ENCODE results near the gene HRAS.

The HRAS gene

GRCh38 chr11:565921-566509 lies 30.6 kb upstream of the HRAS start:
- TF ChIP-seq CTCF (IDR thresholded peaks at IDR 0.05; ENCODE audit: insufficient read depth, low read depth, low read length, missing control alignments) = no peak
- no peak overlapping the region for H3K4me3 ChIP-seq (ENCODE audit: low read length)
- no peak for DNase-seq (ENCODE audit: low read depth)

- TF ChIP-seq CTCF (IDR thresholded peaks at IDR 0.05; ENCODE audit: insufficient read depth, low read depth, low read length, missing control alignments) = no peak
Measured at GRCh38 chr11:563812-564578, 28.6 kb upstream of the HRAS start.

GRCh38 chr11:563066-563811 lies 27.9 kb upstream of the HRAS start:
- no peak overlapping the region for H3K4me3 ChIP-seq (ENCODE audit: low read length)
- DNase-seq (ENCODE audit: low read depth) = no peak
- TF ChIP-seq CTCF (IDR thresholded peaks at IDR 0.05; ENCODE audit: insufficient read depth, low read depth, low read length, missing control alignments) = no peak

More at GRCh38 chr11:563812-564578, 28.6 kb upstream of the HRAS start:
- peak; percentile 77 for DNase-seq (ENCODE audit: low read depth)
- H3K4me3 ChIP-seq (ENCODE audit: low read length) = no peak overlapping the region

- no peak for DNase-seq (ENCODE audit: low read depth)
- no peak for TF ChIP-seq CTCF (IDR thresholded peaks at IDR 0.05; ENCODE audit: insufficient read depth, low read depth, low read length, missing control alignments)
- H3K4me3 ChIP-seq (ENCODE audit: low read length) = peak overlapping the region; percentile 54
Measured at GRCh38 chr11:562046-562645, 26.8 kb upstream of the HRAS start.

- peak overlapping the region; percentile 54 for H3K4me3 ChIP-seq (ENCODE audit: low read length)
- peak; percentile 66 for DNase-seq (ENCODE audit: low read depth)
- TF ChIP-seq CTCF (IDR thresholded peaks at IDR 0.05; ENCODE audit: insufficient read depth, low read depth, low read length, missing control alignments) = no peak
Measured at GRCh38 chr11:561148-562003, 26.0 kb upstream of the HRAS start.
